Sigmoid colon (tissue), 4 donors: ENCODE measurements around the gene TNNT3.

ENCODE experiments used
- POLR2AphosphoS5 ChIP-seq, 4 donors: sonication (generic); formaldehyde crosslinking; IDR thresholded peaks; one replicate each; pipeline ENCODE4 v1.6.1; 2017; ENCODE audit warnings: antibody characterized with exemption in 4 of 4
- TF ChIP-seq, protein P1 (sequence below), 4 experiments: fragments of 450-650 bp in 3 of 4; fragments of 200-600 bp in 1 of 4; IDR thresholded peaks; one replicate each; pipeline ENCODE4 v1.5.1; 2016 to 2019; ENCODE audit warnings: antibody characterized with exemption in 4 of 4, mild to moderate bottlenecking in 3 of 4, moderate library complexity in 2 of 4

DNA sequence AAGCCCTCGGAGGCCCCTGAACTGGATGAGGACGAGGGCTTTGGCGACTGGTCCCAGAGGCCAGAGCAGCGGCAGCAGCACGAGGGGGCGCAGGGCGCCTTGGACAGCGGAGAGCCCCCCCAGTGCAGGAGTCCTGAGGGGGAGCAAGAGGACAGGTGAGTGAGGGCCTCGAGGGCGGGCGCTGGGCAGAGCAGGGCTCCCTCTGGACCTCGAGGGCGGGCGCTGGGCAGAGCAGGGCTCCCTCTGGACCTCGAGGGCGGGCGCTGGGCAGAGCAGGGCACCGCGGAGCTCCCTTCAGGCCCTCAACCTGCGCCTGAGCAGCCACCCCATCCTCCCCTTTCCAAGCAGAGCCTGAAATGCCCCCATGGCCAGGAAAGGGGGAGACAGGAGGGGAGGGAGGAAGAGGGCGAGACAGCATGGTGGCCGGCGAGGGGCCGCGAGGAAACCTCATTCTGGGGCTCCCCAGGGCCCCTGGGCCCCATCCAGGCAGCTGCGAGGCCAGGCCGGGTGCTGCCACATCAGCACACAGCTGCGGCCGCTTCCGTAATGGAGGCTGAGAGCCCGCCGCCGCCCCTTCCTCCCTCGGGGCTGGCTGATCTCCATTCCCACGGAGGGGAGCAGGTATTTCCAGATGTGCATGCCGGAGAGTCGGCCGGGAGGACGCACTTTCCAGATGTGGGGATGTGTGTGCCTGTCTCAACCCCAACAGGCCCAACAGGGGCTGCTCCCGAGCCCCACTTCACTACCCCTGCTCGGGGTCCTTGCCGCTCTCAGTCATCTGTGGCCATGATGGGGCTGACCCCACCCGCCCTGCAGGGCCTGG lies 37.9 kb upstream of the TNNT3 start:
- TF ChIP-seq POLR2AphosphoS5 (IDR thresholded peaks at IDR 0.05) = no peak
- TF ChIP-seq, protein P1, sequence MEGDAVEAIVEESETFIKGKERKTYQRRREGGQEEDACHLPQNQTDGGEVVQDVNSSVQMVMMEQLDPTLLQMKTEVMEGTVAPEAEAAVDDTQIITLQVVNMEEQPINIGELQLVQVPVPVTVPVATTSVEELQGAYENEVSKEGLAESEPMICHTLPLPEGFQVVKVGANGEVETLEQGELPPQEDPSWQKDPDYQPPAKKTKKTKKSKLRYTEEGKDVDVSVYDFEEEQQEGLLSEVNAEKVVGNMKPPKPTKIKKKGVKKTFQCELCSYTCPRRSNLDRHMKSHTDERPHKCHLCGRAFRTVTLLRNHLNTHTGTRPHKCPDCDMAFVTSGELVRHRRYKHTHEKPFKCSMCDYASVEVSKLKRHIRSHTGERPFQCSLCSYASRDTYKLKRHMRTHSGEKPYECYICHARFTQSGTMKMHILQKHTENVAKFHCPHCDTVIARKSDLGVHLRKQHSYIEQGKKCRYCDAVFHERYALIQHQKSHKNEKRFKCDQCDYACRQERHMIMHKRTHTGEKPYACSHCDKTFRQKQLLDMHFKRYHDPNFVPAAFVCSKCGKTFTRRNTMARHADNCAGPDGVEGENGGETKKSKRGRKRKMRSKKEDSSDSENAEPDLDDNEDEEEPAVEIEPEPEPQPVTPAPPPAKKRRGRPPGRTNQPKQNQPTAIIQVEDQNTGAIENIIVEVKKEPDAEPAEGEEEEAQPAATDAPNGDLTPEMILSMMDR (IDR thresholded peaks at IDR 0.05) = no peak
